Astrocyte of the spinal cord (primary cell): ENCODE data around the gene MYO5C.

Experiments used
- DNase-seq: peaks from one replicate; pipeline ENCODE4 v3.0.0; 2011; ENCODE audit warnings: low read depth, low spot score
- H3K4me3 ChIP-seq: 2 replicates; pipeline ENCODE4 v1.5.1; 2011; ENCODE audit warnings: low read depth, mild to moderate bottlenecking, low read length, moderate library complexity
- in situ Hi-C: cut with HindIII; loops from 2 replicates; pipeline ENCODE4 v1.10.0; 2017; ENCODE audit warnings: low sequenced_read_pairs
- TF ChIP-seq, protein P1 (sequence below): IDR thresholded peaks from 2 replicates; pipeline ENCODE4 v1.5.1; 2012; ENCODE audit warnings: low read depth, mild to moderate bottlenecking, low read length, inconsistent platforms

MYO5C gene

DNA sequence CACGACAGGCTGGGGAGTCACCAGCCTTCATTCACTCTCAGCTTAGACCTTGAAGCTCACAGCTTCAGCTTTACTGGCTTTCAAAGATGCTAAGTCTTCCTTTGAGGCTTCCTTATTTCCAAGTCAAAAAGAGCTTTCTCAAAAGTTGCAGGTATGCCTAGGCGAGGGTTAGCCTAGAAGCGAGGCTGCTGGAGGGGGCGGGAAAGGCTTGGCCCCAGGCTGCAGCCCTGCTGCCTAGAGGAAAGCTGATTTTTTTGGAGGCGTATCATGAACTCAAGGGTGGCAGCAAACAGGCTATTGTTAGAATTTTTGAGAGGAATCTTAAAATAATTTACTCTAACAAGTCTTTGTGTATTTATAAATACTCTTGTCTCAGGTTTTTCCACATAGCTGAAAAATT lies 37.1 kb downstream of the MYO5C start:
- H3K4me3 ChIP-seq = no peak overlapping the region
- in situ Hi-C loops = no loop called here
- DNase-seq = no peak
- TF ChIP-seq, protein P1, sequence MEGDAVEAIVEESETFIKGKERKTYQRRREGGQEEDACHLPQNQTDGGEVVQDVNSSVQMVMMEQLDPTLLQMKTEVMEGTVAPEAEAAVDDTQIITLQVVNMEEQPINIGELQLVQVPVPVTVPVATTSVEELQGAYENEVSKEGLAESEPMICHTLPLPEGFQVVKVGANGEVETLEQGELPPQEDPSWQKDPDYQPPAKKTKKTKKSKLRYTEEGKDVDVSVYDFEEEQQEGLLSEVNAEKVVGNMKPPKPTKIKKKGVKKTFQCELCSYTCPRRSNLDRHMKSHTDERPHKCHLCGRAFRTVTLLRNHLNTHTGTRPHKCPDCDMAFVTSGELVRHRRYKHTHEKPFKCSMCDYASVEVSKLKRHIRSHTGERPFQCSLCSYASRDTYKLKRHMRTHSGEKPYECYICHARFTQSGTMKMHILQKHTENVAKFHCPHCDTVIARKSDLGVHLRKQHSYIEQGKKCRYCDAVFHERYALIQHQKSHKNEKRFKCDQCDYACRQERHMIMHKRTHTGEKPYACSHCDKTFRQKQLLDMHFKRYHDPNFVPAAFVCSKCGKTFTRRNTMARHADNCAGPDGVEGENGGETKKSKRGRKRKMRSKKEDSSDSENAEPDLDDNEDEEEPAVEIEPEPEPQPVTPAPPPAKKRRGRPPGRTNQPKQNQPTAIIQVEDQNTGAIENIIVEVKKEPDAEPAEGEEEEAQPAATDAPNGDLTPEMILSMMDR = no peak

DNA sequence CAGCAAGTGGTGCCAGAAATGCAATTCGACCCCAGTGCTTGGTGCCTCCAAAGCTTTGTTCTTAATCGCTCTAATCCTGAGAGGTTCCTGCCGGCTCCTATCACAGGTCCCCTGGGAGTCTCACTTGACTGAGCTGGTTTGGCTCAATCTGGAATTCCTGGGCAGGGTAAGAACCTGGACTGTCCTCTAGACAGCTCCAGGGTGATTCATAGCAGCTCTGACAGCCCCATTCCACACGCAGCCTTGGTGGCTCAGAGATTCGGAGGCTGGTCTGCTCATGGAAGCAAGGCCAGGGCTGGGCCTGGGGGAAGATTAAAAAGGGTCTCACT lies 37.9 kb downstream of the MYO5C start:
- no peak overlapping the region for H3K4me3 ChIP-seq
- TF ChIP-seq, protein P1 = no peak
- peak; percentile 26 for DNase-seq
- in situ Hi-C loops = no loop called here

DNA sequence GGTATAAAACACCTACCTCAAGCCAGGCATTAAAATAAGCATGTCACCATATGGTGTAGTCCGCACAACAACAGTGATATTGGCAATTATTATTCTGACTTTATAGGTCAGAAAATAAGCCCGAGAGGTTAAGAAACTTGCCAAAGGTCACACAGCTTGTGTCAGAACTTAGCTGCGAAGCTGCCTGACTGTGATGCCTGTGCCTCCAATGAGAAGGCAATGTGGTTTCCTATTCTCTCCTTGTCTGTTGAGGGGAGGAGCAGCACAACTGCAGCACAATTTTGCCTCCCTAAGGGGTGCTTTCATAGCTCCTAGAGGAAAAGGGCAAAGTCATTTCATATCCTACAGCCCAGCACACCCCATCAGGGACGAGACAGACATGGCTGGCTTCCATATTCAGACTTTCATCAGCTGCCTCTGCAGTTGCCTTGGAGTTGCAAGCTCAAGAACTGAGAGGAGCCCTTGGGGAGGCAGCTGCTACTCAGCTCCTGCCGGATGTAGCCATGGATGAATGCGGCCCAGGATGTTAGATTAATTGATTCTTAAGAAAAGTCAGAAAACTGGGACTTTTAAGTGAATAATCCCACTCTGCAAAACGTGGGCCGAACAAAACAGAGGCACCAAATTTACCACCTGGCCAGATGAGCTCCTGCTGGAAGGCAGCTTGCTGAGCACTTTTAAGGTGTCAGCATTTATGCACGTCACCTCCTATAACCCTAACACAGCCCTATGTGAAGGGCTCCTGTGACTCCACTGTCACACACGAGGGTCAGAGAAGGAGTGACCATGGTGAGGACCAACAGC lies 38.5 kb downstream of the MYO5C start:
- no peak overlapping the region for H3K4me3 ChIP-seq
- in situ Hi-C loops = no loop called here
- DNase-seq = peak; percentile 9
- TF ChIP-seq, protein P1 = no peak

DNA sequence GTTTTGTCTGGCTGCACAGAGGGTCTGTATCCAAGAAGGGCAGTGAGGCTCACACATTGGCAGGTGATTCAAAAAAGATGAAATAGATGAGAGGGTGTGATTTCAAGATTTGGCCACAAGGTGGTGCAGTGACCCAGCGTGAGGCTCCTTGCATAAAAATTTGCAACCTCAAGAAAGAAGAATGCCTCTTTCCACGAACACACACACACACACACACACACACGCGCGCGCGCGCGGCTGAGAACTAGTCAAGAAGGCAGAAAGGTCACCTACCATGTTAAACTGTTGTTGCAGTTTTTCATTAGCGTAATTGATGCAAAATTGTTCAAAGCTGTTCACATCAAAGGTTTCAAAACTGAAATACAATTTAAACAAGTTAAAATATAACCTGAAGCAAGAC lies 39.2 kb downstream of the MYO5C start:
- in situ Hi-C loops = no loop called here
- TF ChIP-seq, protein P1 = peak; percentile 63
- DNase-seq = peak; percentile 88
- no peak overlapping the region for H3K4me3 ChIP-seq

DNA sequence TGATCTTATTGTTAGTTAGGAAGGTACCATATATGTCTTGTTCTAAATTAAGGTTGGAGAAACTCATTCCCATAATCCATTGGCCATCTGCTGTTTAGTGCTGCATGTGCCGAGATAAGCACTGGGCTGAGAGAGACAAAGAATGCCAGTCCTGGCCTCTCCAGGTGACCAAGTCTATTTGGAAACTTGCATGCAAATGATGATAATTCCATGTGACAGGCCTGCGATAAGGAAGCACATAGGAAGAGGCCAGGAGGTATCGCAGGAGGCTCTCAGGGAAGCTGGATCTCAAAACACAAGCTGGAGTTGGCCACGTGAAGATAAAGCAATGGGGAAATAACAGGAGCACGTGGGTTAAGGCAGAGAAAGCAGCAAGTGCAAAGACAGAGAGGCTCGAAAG lies 39.7 kb downstream of the MYO5C start:
- TF ChIP-seq, protein P1 = no peak
- no peak overlapping the region for H3K4me3 ChIP-seq
- DNase-seq = no peak
- in situ Hi-C loops = no loop called here

DNA sequence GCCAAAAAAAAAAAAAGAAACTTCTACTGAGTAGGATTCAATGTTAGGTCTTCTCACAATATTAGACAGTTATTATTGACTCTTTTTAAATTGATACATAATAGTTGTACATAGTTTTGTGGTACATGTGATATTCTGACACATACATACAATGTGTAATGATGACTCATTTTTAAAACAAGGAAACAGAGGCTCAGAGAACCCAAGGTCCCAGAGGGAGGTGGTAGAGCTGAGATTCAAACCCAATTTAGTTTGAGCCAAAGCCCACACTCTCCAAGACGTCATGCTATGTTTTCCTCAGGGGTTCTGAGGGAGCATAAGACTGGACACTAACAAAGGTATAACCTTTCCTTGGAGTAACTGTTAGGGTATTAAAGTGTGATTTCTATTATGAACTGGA lies 40.6 kb downstream of the MYO5C start:
- DNase-seq = peak; percentile 65
- TF ChIP-seq, protein P1 = no peak
- in situ Hi-C loops = no loop called here

More for the DNA sequence above, 40.6 kb downstream of the MYO5C start:
- H3K4me3 ChIP-seq = no peak overlapping the region
